ENCODE results near the gene SPTSSA. TPM values are rescaled to one million over a fixed set of nuclear protein-coding genes. Genes with fewer than 3 reads are reported as not detected.
"Not testable (repeated sequence)": the region's sequence is repeated elsewhere in the genome, so short reads cannot be mapped to it uniquely, and the experiment has no call there.

Gene SPTSSA
- total RNA-seq, 2 donors from 2014 or later, result 9.4 to 10.8 TPM

- TF ChIP-seq CTCF (IDR thresholded peaks at IDR 0.05), result no peak
- no peaks in the 10 kb centered on the region for H3K4me1 ChIP-seq
- H3K27ac ChIP-seq, result no peak overlapping the region
- DNase-seq (ENCODE audit: low spot score), result no peak
- H3K9me3 ChIP-seq, result peaks cover 0 to 6% of the 10 kb centered on the region in 2 donors
- no peaks in the 10 kb centered on the region for H3K36me3 ChIP-seq
- no peak overlapping the region for H3K4me3 ChIP-seq
- no peaks in the 10 kb centered on the region for H3K27me3 ChIP-seq
Measured at GRCh38 chr14:34403646-34404045, 58.4 kb downstream of the SPTSSA start.

GRCh38 chr14:34398024-34398423 lies 64.0 kb downstream of the SPTSSA start:
- TF ChIP-seq CTCF (IDR thresholded peaks at IDR 0.05), result no peak
- no peak for DNase-seq (ENCODE audit: low spot score)
- no peak overlapping the region for H3K27ac ChIP-seq
- H3K9me3 ChIP-seq, result peaks cover 0 to 6% of the 10 kb centered on the region in 2 donors
- H3K4me3 ChIP-seq, result no peak overlapping the region
- no peaks in the 10 kb centered on the region for H3K36me3 ChIP-seq
- no peaks in the 10 kb centered on the region for H3K4me1 ChIP-seq
- no peaks in the 10 kb centered on the region for H3K27me3 ChIP-seq

- Histone ChIP-seq H3K4me3 (no peak overlapping the region), H3K27me3 (no peaks in the 10 kb centered on the region), H3K36me3 (no peaks in the 10 kb centered on the region), H3K9me3 (peaks cover 0 to 20% of the 10 kb centered on the region in 2 donors), H3K27ac (no peak overlapping the region), H3K4me1 (no peaks in the 10 kb centered on the region)
- TF ChIP-seq CTCF (IDR thresholded peaks at IDR 0.05), result no peak
- no peak for DNase-seq (ENCODE audit: low spot score)
Measured at GRCh38 chr14:34387974-34388516, 74.0 kb downstream of the SPTSSA start.

GRCh38 chr14:34386865-34387485 lies 75.1 kb downstream of the SPTSSA start:
- no peaks in the 10 kb centered on the region for H3K27me3 ChIP-seq
- no peak overlapping the region for H3K27ac ChIP-seq
- H3K9me3 ChIP-seq, result peaks cover 0 to 20% of the 10 kb centered on the region in 2 donors
- DNase-seq (ENCODE audit: low spot score), result no peak
- H3K4me3 ChIP-seq, result no peak overlapping the region
- H3K36me3 ChIP-seq, result no peaks in the 10 kb centered on the region
- no peak for TF ChIP-seq CTCF (IDR thresholded peaks at IDR 0.05)
- no peaks in the 10 kb centered on the region for H3K4me1 ChIP-seq

- H3K36me3 ChIP-seq; DNase-seq (ENCODE audit: low spot score); H3K27me3 ChIP-seq; H3K4me3 ChIP-seq; H3K27ac ChIP-seq; H3K4me1 ChIP-seq: not testable (repeated sequence)
- peaks cover 0 to 11% of the 10 kb centered on the region in 2 donors for H3K9me3 ChIP-seq
Measured at GRCh38 chr14:34385881-34386280, 76.2 kb downstream of the SPTSSA start.

- no peak for TF ChIP-seq CTCF (IDR thresholded peaks at IDR 0.05)
- no peaks in the 10 kb centered on the region for H3K36me3 ChIP-seq
- H3K4me3 ChIP-seq, result no peak overlapping the region
- H3K27ac ChIP-seq, result no peak overlapping the region
- no peaks in the 10 kb centered on the region for H3K27me3 ChIP-seq
- no peak for DNase-seq (ENCODE audit: low spot score)
- H3K4me1 ChIP-seq, result no peaks in the 10 kb centered on the region
- no peaks in the 10 kb centered on the region for H3K9me3 ChIP-seq
Measured at GRCh38 chr14:34383839-34384238, 78.2 kb downstream of the SPTSSA start.

Other genes starting within 250 kb of the SPTSSA start
- 10 to 100 TPM; 17.9 to 22.7 TPM for gene EAPP, start 77.5 kb upstream of the SPTSSA start, total RNA-seq
- gene SNX6, start 167.9 kb upstream of the SPTSSA start, total RNA-seq, result 10 to 100 TPM; 61.6 to 63.5 TPM

All from right atrium auricular region (tissue), 2 donors.